Mesendoderm (in vitro differentiated cells): ENCODE results near the gene OPN3.

Experiments used
- DNase-seq: peaks from one replicate; pipeline ENCODE4 v3.0.0; 2013
- H2AK5ac ChIP-seq: 2 replicates; pipeline ENCODE4 v1.6.1; 2013; ENCODE audit warnings: low read length, inconsistent platforms
- H2BK120ac ChIP-seq: 2 replicates; pipeline ENCODE4 v1.6.1; 2013; ENCODE audit warnings: low read depth, mild to moderate bottlenecking, low read length, moderate library complexity, mixed read lengths
- H2BK15ac ChIP-seq: replicated peaks from 2 replicates; pipeline ENCODE4 v1.6.1; 2013; ENCODE audit warnings: low read depth, mild to moderate bottlenecking, moderate library complexity
- H2BK5ac ChIP-seq: 2 replicates; pipeline ENCODE4 v1.6.1; 2013; ENCODE audit warnings: low read length, inconsistent platforms
- H3K18ac ChIP-seq: 2 replicates; pipeline ENCODE4 v1.6.1; 2013; ENCODE audit warnings: mild to moderate bottlenecking, low read length, mixed read lengths
- H3K23ac ChIP-seq: one replicate; pipeline ENCODE4 v1.6.1; 2013; ENCODE audit warnings: low read length
- H3K27ac ChIP-seq: 2 replicates; pipeline ENCODE4 v1.5.1; 2013; ENCODE audit warnings: low read depth, mild to moderate bottlenecking, inconsistent platforms, low read length, moderate library complexity
- H3K27me3 ChIP-seq: 2 replicates; pipeline ENCODE4 v1.6.1; 2013; ENCODE audit warnings: low read length, control low read depth, mild to moderate bottlenecking, inconsistent platforms; ENCODE audit not compliant: insufficient read depth, poor library complexity
- H3K36me3 ChIP-seq: 2 replicates; pipeline ENCODE4 v1.6.1; 2013; ENCODE audit warnings: low read length, inconsistent platforms; ENCODE audit not compliant: control insufficient read depth, insufficient read depth
- H3K4ac ChIP-seq: one replicate; pipeline ENCODE4 v1.6.1; 2013; ENCODE audit warnings: low read depth, mild to moderate bottlenecking, low read length, moderate library complexity
- H3K4me1 ChIP-seq: 2 replicates; pipeline ENCODE4 v1.6.1; 2013; ENCODE audit warnings: low read depth, low read length, inconsistent platforms; ENCODE audit not compliant: control insufficient read depth
- H3K4me2 ChIP-seq: 2 replicates; pipeline ENCODE4 v1.6.1; 2013; ENCODE audit warnings: low read length
- H3K4me3 ChIP-seq: 2 replicates; pipeline ENCODE4 v1.5.1; 2013; ENCODE audit warnings: mild to moderate bottlenecking, low read length
- H3K56ac ChIP-seq: one replicate; pipeline ENCODE4 v1.6.1; 2013; ENCODE audit warnings: low read length
- H3K79me1 ChIP-seq: 2 replicates; pipeline ENCODE4 v1.6.1; 2013; ENCODE audit warnings: low read length, inconsistent platforms
- H3K79me2 ChIP-seq: 2 replicates; pipeline ENCODE4 v1.6.1; 2013; ENCODE audit warnings: mild to moderate bottlenecking, low read length; ENCODE audit not compliant: control insufficient read depth, insufficient read depth
- H3K9ac ChIP-seq: 2 replicates; pipeline ENCODE4 v1.6.1; 2013; ENCODE audit warnings: low read length, inconsistent platforms
- H4K5ac ChIP-seq: one replicate; pipeline ENCODE4 v1.6.1; 2013; ENCODE audit warnings: low read length
- H4K8ac ChIP-seq: one replicate; pipeline ENCODE4 v1.6.1; 2013; ENCODE audit warnings: low read depth, mild to moderate bottlenecking, control low read depth, low read length, moderate library complexity
- WGBS: extraction: QIAGEN DNeasy Blood & Tissue Kit; methylation state at CpG from one replicate; pipeline ENCODE4 v1.1.7; 2013; ENCODE audit warnings: low lambda C conversion rate, missing lambda C conversion rate; ENCODE audit not compliant: insufficient coverage; ENCODE audit errors: extremely low coverage; 5-methylcytosine and 5-hydroxymethylcytosine counted together

The OPN3 gene

GRCh38 chr1:241644259-241644658 is 4.1 kb upstream of the OPN3 start:
- Histone ChIP-seq H3K4me1 (no peaks in the 10 kb centered on the region), H3K79me1 (no peaks in the 10 kb centered on the region), H3K23ac (no peak overlapping the region), H4K5ac (no peak overlapping the region), H2AK5ac (no peak overlapping the region), H3K9ac (no peak overlapping the region), H3K27ac (no peak overlapping the region), H2BK15ac (no peak overlapping the region), H2BK120ac (no peak overlapping the region), H3K18ac (no peak overlapping the region), H2BK5ac (no peak overlapping the region), H4K8ac (no peak overlapping the region), H3K56ac (no peak overlapping the region), H3K27me3 (no peaks in the 10 kb centered on the region), H3K4ac (no peak overlapping the region), H3K36me3 (no peaks in the 10 kb centered on the region), H3K4me3 (no peak overlapping the region), H3K79me2 (peaks cover 2% of the 10 kb centered on the region), H3K4me2 (no peak overlapping the region)
- DNase-seq = no peak
- WGBS = no CpG with 5 or more reads among the region's 2 CpGs

GRCh38 chr1:241642593-241642944 is 2.4 kb upstream of the OPN3 start:
- no peak overlapping the region for H4K5ac ChIP-seq

GRCh38 chr1:241641773-241642592 is 1.8 kb upstream of the OPN3 start:
- H3K27ac ChIP-seq = no peak overlapping the region
- no peak overlapping the region for H2BK120ac ChIP-seq
- WGBS = no CpG with 5 or more reads among the region's 12 CpGs
- no peak overlapping the region for H3K56ac ChIP-seq
- no peak overlapping the region for H2BK15ac ChIP-seq
- no peaks in the 10 kb centered on the region for H3K27me3 ChIP-seq
- no peaks in the 10 kb centered on the region for H3K36me3 ChIP-seq
- no peak overlapping the region for H3K9ac ChIP-seq
- H3K79me2 ChIP-seq = peaks cover 19% of the 10 kb centered on the region
- DNase-seq = no peak
- H4K8ac ChIP-seq = no peak overlapping the region
- H2AK5ac ChIP-seq = no peak overlapping the region
- no peak overlapping the region for H2BK5ac ChIP-seq
- H3K23ac ChIP-seq = no peak overlapping the region
- peaks cover 6% of the 10 kb centered on the region for H3K4me1 ChIP-seq
- no peak overlapping the region for H3K4ac ChIP-seq
- no peaks in the 10 kb centered on the region for H3K79me1 ChIP-seq
- H3K4me3 ChIP-seq = no peak overlapping the region
- H3K18ac ChIP-seq = no peak overlapping the region
- no peak overlapping the region for H3K4me2 ChIP-seq
- H4K5ac ChIP-seq = no peak overlapping the region

More at GRCh38 chr1:241642593-241642944, 2.4 kb upstream of the OPN3 start:
- H3K27me3 ChIP-seq = no peaks in the 10 kb centered on the region
- H2AK5ac ChIP-seq = no peak overlapping the region
- H3K56ac ChIP-seq = no peak overlapping the region
- H2BK5ac ChIP-seq = no peak overlapping the region
- H4K8ac ChIP-seq = no peak overlapping the region
- peaks cover 14% of the 10 kb centered on the region for H3K79me2 ChIP-seq
- no peak overlapping the region for H3K9ac ChIP-seq
- H3K27ac ChIP-seq = no peak overlapping the region
- H3K36me3 ChIP-seq = no peaks in the 10 kb centered on the region
- H3K18ac ChIP-seq = no peak overlapping the region
- H3K4me3 ChIP-seq = no peak overlapping the region
- H2BK15ac ChIP-seq = no peak overlapping the region
- no peak for DNase-seq
- no peaks in the 10 kb centered on the region for H3K79me1 ChIP-seq
- peaks cover 3% of the 10 kb centered on the region for H3K4me1 ChIP-seq
- WGBS = no CpG with 5 or more reads among the region's 1 CpG
- H3K4ac ChIP-seq = no peak overlapping the region
- no peak overlapping the region for H3K4me2 ChIP-seq
- H3K23ac ChIP-seq = no peak overlapping the region
- no peak overlapping the region for H2BK120ac ChIP-seq

GRCh38 chr1:241640867-241641622 is 876 bp upstream of the OPN3 start:
- H3K79me1 ChIP-seq = no peaks in the 10 kb centered on the region
- H3K27ac ChIP-seq = no peak overlapping the region
- H3K18ac ChIP-seq = peak overlapping the region; percentile 86
- peaks cover 6% of the 10 kb centered on the region for H3K4me1 ChIP-seq
- H3K36me3 ChIP-seq = no peaks in the 10 kb centered on the region
- no peak overlapping the region for H4K5ac ChIP-seq
- no peak overlapping the region for H2BK120ac ChIP-seq
- H3K79me2 ChIP-seq = peaks cover 23% of the 10 kb centered on the region
- H3K4ac ChIP-seq = peak overlapping the region; percentile 27
- no peak for DNase-seq
- H3K23ac ChIP-seq = no peak overlapping the region
- no peak overlapping the region for H3K4me3 ChIP-seq
- no peak overlapping the region for H2BK5ac ChIP-seq
- H2AK5ac ChIP-seq = no peak overlapping the region
- H3K56ac ChIP-seq = peak overlapping the region; percentile 62
- H3K9ac ChIP-seq = no peak overlapping the region
- no CpG with 5 or more reads among the region's 9 CpGs for WGBS
- H3K4me2 ChIP-seq = no peak overlapping the region
- no peaks in the 10 kb centered on the region for H3K27me3 ChIP-seq
- H2BK15ac ChIP-seq = no peak overlapping the region
- H4K8ac ChIP-seq = no peak overlapping the region

GRCh38 chr1:241639623-241640148 is 483 bp downstream of the OPN3 start:
- Histone ChIP-seq H3K79me1 (peaks cover 5% of the 10 kb centered on the region), H3K56ac (peak overlapping the region; percentile 90), H3K9ac (peak overlapping the region; percentile 85)

More at GRCh38 chr1:241639623-241640148, 483 bp downstream of the OPN3 start:
- DNase-seq = peak; percentile 76
- Histone ChIP-seq H2BK120ac (no peak overlapping the region), H3K79me2 (peaks cover 27% of the 10 kb centered on the region), H3K4me1 (peaks cover 9% of the 10 kb centered on the region), H3K4me3 (peak overlapping the region; percentile 78), H3K4me2 (peak overlapping the region; percentile 17), H3K23ac (no peak overlapping the region), H3K4ac (peak overlapping the region; percentile 23), H2BK15ac (no peak overlapping the region), H3K27ac (peak overlapping the region; percentile 27), H2AK5ac (no peak overlapping the region), H3K36me3 (peaks cover 2% of the 10 kb centered on the region), H3K27me3 (no peaks in the 10 kb centered on the region), H2BK5ac (no peak overlapping the region), H4K8ac (no peak overlapping the region), H4K5ac (no peak overlapping the region), H3K18ac (peak overlapping the region; percentile 1)
- WGBS = no CpG with 5 or more reads among the region's 42 CpGs
